Lower leg skin (tissue), 4 donors: ENCODE results near the gene SREK1IP1. TPM values are rescaled to one million over a fixed set of nuclear protein-coding genes. Genes with fewer than 3 reads are reported as not detected.

Experiments used
- DNase-seq, 2 donors: peaks; one replicate each; pipeline ENCODE4 v3.0.0-alpha.2; 2019; ENCODE audit warnings: low spot score in 2 of 2
- H3K4me3 ChIP-seq: fragments of 200-600 bp; sonication (generic); 2 replicates; pipeline ENCODE4 v1.5.1; 2017; ENCODE audit warnings: mild to moderate bottlenecking, low read depth; ENCODE audit not compliant: poor library complexity, severe bottlenecking
- CTCF ChIP-seq, 3 donors: fragments of 450-650 bp; IDR thresholded peaks; one replicate each; pipeline ENCODE4 v1.5.1; 2016; ENCODE audit warnings: antibody characterized with exemption in 3 of 3, mild to moderate bottlenecking in 3 of 3, moderate library complexity in 2 of 3
- POLR2A ChIP-seq, 2 donors: fragments of 450-650 bp; IDR thresholded peaks; one replicate each; pipeline ENCODE4 v1.6.1; 2016 to 2017; ENCODE audit warnings: antibody characterized with exemption in 2 of 2, mild to moderate bottlenecking in 1 of 2, moderate library complexity in 1 of 2
- WGBS, 2 donors: methylation state at CpG; one replicate each; pipeline ENCODE4 v1.1.5; 2018; 5-methylcytosine and 5-hydroxymethylcytosine counted together
- intact Hi-C: fragments of 100-400 bp; cut with DNase I; formaldehyde crosslinking; loops from one replicate; pipeline ENCODE4 v1.15.0; 2023; ENCODE audit warnings: low total_unique reads
- total RNA-seq, 4 donors: library from RNA; depleted of rRNA; stranded (reverse); fragments of >200 nt; gene quantifications; one replicate each; pipeline ENCODE4 v1.1.0, GENCODE V29; 2016

The SREK1IP1 gene
- total RNA-seq, 4 donors from 2014 or later = 8.7 to 12.7 (median 11.8) TPM

DNA sequence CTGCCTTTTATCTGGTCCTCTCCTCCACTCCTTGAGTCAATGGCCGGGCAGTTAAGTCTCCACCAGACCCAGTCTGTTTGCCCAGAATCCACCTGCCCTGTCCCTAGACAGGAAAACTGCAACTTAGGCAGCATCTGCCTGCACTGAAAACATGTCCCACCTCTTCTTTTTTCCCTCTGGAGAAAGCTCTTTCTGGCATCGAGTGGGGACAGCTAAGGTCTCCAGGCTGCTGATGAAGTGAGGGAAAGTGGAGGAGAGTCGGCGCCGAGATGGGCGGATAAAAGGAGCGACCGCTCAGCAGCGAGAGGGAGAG, 78.4 kb downstream of the SREK1IP1 start:
- TF ChIP-seq CTCF (IDR thresholded peaks at IDR 0.05) (no peak), POLR2A (IDR thresholded peaks at IDR 0.05) (no peak)
- no peak overlapping the region for H3K4me3 ChIP-seq
- 5 to 8% methylated on average over 9 of the region's 9 CpGs for WGBS, 2 donors
- no peak for DNase-seq
- intact Hi-C loops = no loop called here

DNA sequence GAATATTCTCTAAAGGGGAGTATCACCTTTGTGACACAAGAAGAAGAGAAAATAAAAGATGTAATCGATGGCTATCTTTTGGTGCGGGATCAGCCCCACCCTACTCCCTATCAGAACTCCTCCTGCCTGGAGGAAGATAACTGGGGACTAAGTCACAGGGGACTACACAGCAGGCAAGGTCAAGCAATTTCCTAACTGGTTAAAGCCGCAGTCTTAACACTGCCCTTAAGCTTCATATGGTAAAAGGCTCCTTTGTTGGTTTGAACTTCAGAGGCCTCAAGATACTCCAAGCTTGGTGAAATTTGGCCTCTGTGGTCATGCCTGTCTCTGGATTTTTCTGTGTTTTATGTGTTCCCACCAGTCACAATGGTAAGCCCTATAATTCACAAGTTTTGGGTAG, 79.5 kb downstream of the SREK1IP1 start:
- intact Hi-C loops = no loop called here
- no peak overlapping the region for H3K4me3 ChIP-seq
- DNase-seq = no peak
- TF ChIP-seq POLR2A (IDR thresholded peaks at IDR 0.05) (no peak), CTCF (IDR thresholded peaks at IDR 0.05) (no peak)
- 77 to 87% methylated on average over 3 of the region's 3 CpGs for WGBS, 2 donors

- no peak for DNase-seq
- 31 to 43% methylated on average over 3 of the region's 3 CpGs for WGBS, 2 donors
- H3K4me3 ChIP-seq = no peak overlapping the region
- intact Hi-C loops = no loop called here
- no peak for TF ChIP-seq POLR2A (IDR thresholded peaks at IDR 0.05)
- TF ChIP-seq CTCF (IDR thresholded peaks at IDR 0.05) = no peak
Measured at GRCh38 chr5:64688391-64688790, 80.1 kb downstream of the SREK1IP1 start.

- intact Hi-C loops = no loop called here
- no peak for TF ChIP-seq CTCF (IDR thresholded peaks at IDR 0.05)
- H3K4me3 ChIP-seq = no peak overlapping the region
- 63 to 68% methylated on average over 5 of the region's 5 CpGs for WGBS, 2 donors
- DNase-seq = no peak
Measured at GRCh38 chr5:64685866-64686265, 82.6 kb downstream of the SREK1IP1 start.

DNA sequence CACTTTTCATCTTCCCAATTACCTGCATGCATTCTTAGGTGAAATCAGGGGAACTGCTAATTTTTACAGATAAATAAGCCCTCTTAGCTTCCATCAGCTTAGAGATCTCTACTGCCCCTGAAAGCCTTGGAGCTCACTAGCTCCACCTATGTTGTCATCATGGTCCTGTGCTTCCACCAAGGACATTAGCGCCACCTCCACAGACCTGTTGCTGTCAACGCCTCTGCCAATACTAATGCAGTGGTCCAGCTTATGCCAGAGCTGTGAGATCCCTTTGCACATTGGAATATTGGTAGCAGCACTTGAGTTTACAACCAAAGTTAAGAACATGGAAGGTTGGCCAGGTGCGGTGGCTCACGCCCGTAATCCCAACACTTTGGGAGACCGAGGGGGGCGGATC, 85.9 kb downstream of the SREK1IP1 start:
- DNase-seq = no peak
- no peak overlapping the region for H3K4me3 ChIP-seq
- intact Hi-C loops = no loop called here
- WGBS, 2 donors = 90 to 95% methylated on average over 7 of the region's 7 CpGs
- TF ChIP-seq POLR2A (IDR thresholded peaks at IDR 0.05) = no peak
- TF ChIP-seq CTCF (IDR thresholded peaks at IDR 0.05) = no peak

GRCh38 chr5:64680289-64680688, 88.2 kb downstream of the SREK1IP1 start:
- intact Hi-C loops = no loop called here

More at GRCh38 chr5:64680289-64680688, 88.2 kb downstream of the SREK1IP1 start:
- no peak for DNase-seq
- TF ChIP-seq POLR2A (IDR thresholded peaks at IDR 0.05) (no peak), CTCF (IDR thresholded peaks at IDR 0.05) (no peak)
- WGBS, 2 donors = 82 to 91% methylated on average over 4 of the region's 4 CpGs
- H3K4me3 ChIP-seq = no peak overlapping the region
